Measurements from ENCODE around the gene C19orf38.
A peak's percentile ranks its signal among the peaks of the same experiment; 100 is the strongest.

Gene C19orf38

GRCh38 chr19:10911579-10912363 is 63.6 kb downstream of the C19orf38 start:
- no peak for DNase-seq (ENCODE audit: low spot score)

- DNase-seq (ENCODE audit: low spot score) = no peak
Measured at GRCh38 chr19:10912619-10913018, 64.4 kb downstream of the C19orf38 start.

DNA sequence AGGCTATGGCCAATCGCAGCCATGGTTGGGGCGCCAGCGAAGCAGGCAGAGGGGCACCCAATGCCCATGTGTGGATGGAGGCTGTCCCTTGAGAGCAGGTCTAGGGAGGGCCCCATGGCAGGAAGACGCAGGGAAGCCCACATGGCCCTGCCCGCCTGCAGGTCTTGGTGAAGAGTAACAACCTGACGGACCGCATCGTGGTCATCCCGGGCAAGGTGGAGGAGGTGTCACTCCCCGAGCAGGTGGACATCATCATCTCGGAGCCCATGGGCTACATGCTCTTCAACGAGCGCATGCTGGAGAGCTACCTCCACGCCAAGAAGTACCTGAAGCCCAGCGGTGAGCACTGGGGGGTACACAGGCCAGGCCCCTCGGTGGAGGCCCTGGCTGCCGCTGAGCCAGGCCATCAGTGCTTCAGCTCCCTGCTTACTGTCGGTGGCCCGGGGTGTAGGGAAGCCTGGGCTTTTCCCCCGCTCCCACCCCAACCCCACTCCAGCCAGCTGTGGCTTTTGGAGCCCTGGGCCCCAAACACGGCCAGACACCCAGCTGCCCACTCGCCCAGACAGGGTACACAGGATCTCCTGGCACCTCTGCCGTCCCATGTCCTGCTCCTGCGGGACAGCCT is 65.6 kb downstream of the C19orf38 start:
- DNase-seq (ENCODE audit: low spot score) = no peak

DNA sequence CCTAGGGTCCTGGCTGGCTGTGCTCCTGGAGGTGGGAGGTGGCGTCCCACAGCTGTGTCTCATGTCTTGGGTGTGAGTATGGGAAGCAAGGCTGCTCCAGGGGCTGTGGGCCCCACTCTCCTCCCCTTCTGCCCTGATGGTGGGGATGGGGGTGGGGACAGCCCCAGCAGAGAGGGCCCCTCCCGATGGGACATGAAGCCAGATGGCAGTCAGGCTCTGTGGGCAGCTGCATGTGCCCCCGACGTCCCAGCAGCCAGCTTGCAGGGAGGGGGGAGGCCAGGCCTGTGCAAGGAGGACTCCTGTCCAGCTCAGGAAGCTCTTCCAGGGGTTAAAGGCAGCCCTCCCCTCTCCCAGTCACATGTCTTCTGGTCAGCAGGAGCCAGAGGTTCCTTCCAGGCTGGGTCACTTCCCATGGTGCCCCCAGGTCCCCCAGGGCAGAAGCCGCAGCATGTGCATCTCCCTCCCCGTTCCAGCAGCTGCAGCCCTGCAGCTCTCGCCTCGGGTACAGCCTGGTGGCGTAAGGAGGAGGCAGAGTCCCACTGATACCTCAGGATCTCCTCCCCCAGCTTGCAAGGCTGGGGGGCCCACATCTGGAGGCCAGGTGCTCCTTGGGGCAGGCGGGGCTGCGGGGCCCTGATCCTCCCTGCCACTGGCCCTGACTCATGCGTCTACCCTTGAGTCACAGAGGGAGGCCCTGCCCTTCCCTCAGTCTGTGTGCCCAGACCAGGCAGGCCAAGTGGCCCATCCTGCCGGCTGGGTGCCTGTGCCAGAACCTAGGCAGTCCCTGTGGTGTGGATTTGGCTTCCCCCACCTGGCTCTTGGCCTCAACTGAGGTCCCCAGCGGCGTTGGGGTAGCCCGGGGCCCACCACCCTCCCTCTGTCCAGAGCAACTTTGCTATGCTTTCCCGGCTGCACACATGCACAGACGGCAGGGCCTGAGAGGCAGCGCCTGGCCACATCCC is 67.2 kb downstream of the C19orf38 start:
- peak; percentile 58 for DNase-seq (ENCODE audit: low spot score)

- no peak for DNase-seq (ENCODE audit: low spot score)
Measured at GRCh38 chr19:10916602-10917001, 68.4 kb downstream of the C19orf38 start.

DNA sequence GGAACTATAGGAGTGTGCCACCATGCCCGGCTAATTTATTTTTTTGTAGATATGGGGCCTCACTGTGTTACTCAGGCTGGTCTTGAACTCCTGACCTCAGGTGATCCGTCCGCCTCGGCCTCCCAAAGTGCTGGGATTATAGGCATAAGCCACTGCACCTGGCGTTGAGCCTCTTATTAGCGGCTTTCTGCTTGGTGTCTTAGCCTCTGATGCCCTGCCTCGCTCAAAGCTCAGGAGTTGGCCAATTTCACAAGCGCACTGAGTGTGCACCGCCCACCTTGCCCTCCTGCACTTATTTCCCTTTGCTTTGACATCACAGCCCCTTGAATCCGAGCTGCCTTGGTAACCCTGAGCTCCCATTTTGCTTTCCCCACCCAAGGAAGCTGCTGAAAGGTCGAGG is 70.1 kb downstream of the C19orf38 start:
- DNase-seq (ENCODE audit: low spot score) = no peak
